Activated gamma-delta T cell treated with Interleukin-2 at 50 U/mL for 16 hours (primary cell): ENCODE measurements around the gene KIF1A.

Experiments
- DNase-seq: peaks from one replicate; pipeline ENCODE4 v3.0.0-alpha.2; 2020

KIF1A gene

DNA sequence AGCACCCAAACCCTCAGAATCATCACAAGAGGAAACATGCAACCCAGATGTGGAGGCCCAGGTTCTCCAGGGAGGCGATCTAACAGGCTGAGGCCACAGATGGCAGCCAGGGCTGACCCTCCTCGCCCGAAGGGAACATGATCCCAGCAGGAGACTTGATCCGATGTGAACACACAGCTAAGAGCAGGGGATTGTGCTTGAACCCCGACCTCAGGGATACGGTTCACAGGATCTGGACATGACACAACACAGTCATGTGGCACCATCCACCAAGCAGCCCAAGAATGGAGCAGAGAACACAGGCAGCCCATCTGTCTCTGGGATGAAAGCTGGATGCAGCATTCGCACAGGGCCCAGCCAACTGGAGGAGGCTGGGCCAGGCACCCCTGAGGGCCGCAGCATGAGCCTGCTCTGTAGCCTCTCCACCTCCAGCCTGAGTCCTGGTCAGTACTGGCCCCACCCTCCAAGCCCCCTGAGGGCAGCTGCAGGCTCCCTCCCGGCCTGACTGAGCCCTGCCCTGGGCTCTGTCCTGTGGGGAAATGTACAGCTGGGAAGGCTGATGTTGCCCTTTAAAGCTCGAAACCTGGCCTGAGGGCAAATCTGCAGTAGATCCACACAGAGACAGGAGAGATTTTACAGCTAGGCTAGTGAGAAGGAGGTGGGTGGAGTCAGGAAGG lies 89.4 kb downstream of the KIF1A start:
- DNase-seq = no peak

DNA sequence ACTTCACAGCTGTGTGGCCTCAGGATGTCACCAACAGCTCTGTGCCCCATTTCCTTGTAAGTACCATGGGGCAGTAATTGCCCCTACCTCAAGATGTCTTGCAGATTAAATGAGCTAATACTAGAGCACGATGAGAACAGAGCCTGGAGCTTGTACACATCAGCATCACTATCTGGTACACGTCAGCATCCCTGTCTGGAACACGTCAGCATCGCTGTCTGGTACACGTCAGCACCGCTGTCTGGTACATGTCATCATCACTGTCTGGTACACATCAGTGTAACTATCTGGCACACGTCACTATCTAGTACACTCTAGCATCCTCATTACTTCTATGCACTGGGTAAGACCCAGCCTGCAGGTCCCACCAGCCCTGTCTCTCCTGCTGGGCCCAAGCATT lies 91.2 kb downstream of the KIF1A start:
- DNase-seq = no peak

DNA sequence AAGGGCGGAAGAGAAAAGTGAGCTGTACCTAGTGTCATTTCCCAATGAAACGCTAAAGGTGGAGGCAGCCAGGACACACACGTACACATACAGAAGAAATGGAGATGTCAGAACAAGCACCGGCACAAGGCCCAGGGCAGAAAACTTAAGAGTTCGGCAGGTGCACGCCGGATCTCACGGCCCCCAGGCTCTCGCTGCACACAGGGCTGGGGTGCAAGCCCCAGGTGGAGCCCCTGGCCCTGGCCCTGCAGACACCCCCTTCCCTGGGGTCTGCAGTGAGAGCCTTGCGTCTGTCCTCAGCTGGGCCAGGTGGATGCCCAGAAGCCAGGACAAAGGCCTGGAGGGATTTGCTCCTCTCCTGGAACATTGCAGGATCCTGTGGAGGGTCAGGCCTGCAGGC lies 91.7 kb downstream of the KIF1A start:
- no peak for DNase-seq

DNA sequence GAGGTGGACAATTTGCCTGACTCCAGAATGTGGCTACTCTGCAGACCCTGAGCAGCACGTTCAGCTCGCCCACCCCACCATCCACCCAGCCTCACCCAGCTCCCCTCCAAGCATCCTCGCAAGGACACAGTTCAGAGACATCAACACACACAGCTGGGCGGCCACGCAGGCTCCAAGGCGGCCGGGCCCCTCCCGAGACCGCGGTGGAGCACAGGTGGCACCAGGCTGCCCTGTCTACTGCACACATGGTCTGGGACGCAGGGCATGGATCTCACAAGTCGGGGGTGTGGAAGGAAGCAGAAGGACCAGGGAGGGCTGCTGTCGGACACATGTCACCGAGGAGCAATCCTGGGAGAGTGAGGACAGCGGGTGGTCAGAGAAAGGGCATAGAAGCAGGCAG lies 92.1 kb downstream of the KIF1A start:
- DNase-seq = no peak

DNA sequence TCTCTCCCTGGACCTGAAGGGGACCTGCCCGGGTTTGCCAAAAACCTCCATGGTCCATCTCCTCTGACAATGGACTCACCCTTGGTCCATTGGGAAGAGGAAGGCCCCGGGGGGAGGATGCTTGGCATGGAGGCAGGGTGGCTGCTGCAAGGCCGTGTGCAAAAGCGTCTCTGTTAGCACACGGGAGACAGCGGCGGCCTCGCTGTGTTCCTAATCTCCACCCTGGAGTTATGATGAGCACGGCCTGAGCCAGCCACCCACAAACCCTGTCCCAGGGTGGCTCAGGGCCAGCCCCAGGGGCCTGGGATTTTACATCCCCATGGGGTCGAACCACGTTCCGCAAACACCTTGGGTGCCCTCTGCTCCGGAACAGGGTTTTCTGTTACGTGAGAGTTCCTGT lies 92.6 kb downstream of the KIF1A start:
- no peak for DNase-seq

DNA sequence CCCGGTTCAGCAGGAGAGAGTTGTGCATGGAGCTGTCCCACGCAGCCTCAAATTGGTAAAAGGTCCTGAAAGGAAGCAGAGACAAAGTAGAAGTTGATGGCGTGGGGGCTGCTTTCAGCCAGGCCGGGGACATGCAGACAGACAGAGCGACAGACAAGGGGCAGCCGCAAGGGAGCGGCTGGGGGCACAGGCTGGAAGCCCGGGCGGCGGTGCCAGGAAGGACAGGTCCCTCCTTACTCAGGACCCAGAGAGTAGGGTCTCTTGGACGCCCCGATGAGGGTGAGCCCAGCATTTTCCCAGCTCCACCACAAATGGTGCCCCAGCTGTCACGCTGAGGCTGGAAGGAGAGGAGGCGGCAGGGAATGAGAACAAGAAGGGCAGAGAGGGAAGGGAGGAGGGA lies 93.1 kb downstream of the KIF1A start:
- no peak for DNase-seq

DNA sequence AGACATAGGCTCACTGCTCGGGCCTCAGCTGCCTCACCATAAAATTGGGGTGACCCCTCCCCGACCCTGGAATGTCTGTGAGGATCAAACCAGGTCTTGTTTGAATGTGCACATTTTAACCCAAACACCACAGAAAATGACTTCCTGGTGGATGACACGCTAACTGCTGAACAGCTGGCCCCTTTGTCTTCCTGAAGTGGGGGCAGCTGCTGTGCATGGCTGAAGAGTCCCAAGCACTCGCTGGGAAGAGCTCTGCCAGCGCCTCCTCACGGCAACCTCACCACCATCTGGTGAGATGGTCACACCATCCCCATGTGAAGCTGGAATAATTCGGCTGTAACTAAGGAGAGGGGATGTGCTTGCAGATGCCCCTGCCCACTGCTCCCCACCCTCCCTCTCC lies 94.3 kb downstream of the KIF1A start:
- no peak for DNase-seq

DNA sequence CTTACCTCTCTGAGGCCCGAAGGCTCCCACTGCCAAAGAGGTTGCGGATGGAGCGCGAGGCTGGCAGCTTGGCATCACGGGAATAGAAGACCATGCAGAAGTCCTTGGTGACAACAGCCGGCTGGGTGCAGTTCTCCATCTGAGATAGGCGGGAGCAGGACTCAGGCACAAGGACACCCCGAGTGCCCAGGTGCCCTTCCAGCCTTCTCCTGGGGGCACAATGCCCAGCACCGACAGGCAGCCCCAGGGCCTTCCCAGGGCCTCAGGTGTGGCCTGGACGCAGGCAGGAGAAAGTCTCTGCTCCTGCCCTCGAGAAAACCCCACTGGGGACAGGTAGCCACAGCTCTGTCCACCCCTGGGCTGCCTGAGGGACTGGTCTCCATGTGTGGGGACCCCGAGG lies 94.8 kb downstream of the KIF1A start:
- DNase-seq = no peak

DNA sequence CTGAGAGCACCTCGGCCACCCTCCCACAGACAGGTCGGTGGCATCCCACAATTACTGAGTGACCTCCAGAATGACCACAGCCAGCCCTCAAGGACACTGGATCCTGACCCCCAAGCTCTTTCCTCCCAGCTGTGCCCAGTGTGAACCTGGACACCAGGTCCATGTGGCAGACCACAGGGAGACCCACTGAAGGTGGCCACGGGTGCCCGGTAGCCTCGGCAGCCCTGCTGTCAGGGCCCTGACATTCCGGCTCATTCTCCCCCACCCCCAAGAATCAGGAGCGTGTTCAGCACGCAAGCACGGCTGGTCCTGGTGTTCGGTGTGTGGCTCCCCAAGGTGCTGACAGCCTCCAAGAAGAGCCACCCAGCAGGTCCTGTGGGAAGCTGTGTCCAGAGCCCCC lies 95.6 kb downstream of the KIF1A start:
- no peak for DNase-seq

DNA sequence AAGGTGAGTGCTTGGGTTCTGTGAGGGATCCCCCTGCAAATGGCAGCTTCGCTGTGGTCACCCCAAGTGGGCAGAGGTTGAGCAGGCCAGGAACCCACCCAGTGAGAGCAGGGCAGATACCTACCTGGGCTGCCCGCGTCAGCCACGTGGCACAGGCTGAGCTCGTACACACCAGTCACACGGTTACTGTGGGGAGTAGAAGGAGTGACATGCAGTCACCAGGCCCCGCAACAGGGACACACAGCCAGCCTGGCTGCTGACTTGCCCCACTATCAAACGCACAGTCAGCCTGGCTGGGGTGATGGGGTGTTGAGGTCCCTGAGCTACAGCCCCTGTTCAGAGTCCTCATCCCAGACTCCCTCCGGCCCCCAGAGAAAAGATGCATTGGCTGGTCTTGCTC lies 96.2 kb downstream of the KIF1A start:
- DNase-seq = no peak

DNA sequence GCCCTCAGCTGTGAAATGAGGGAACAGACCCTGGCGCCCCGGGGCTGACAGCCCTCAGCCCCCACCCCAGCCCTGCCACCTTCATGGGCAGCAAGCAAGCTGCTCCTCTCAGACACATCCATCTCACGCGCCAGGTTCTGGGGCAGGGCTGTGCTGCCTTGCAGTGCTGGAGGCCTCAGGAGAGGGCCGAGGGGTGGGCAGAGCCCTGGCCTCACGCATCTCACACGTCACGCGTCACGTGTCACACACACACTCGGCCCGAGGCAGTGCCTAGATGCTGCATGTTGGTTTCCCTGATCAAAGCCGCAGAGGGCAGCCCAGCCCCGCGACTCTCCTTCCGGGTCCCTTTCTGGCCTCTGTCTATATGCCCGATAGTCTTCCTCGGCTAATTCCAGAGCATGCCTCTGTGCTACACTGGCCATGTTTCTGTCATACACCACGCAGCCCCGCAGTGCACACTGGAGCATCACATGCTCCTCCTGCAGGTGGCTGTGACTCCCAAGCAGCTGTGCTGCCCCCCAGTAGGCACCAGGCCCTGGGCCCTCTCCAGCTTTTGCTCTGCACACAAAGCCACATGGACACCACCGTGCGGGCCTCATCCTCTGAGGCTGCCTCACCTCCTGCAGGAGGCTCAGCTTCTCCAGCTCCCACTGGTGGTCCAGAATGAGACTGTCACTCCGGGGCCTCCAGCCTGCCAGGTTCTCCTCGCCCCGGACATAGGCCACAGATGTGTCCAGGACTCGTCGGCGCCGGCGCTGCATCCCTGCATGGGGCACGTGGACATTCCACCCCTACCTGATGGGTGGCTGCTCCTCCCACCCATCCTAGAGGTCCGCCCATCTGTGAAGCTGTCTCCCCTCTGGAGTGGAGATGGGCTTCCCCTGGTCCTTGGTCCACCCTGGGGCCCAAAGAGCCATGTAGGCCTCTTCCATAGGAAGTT lies 97.0 kb downstream of the KIF1A start:
- DNase-seq = no peak

DNA sequence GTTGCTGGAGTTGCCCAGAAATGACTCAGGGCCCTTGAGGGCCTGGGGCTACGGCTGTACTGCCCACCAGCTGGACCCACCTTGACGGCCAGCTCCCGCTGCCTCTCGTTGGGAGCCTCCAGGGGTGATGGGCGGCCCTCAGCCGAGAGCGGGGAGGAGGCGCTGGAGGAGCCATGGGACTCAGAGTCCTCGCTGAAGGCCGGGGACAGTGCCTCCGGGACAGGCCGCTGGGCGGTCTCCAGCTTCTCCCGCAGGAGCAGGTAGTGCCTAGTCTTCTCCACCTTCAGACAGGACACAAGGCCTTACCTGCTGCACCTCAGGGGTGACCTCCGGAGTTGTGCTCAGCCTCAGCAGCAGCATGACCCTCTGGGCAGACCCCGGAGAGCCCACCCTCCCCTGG lies 97.6 kb downstream of the KIF1A start:
- DNase-seq = no peak

DNA sequence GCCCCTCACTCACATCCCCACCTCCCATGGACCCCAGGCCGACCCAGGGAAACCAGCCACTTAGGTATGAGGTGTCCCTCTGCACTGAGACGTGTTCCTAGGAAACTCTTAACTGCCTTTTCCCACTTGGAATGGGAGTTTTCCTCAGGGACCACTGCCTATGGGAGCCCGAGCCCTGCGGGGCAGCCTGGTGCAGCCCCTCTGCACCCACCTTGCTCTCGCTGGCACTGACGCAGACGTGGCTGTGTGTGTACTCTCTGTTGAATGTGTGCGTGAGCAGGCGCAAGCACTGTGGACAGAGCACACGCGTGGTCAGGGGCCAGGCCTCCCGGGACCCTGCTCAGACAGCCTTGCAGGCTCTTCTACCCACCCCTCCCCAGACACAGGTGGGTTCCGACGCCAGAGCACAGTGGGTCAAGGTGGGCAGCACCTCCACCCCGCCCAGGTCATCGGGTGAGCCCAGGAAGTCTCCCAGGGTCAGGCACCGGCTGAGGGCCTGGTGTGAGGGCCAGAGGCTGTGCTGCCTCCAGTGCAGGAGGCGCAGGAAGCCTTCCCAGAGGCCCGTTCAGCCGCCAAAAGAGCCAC lies 98.3 kb downstream of the KIF1A start:
- no peak for DNase-seq

DNA sequence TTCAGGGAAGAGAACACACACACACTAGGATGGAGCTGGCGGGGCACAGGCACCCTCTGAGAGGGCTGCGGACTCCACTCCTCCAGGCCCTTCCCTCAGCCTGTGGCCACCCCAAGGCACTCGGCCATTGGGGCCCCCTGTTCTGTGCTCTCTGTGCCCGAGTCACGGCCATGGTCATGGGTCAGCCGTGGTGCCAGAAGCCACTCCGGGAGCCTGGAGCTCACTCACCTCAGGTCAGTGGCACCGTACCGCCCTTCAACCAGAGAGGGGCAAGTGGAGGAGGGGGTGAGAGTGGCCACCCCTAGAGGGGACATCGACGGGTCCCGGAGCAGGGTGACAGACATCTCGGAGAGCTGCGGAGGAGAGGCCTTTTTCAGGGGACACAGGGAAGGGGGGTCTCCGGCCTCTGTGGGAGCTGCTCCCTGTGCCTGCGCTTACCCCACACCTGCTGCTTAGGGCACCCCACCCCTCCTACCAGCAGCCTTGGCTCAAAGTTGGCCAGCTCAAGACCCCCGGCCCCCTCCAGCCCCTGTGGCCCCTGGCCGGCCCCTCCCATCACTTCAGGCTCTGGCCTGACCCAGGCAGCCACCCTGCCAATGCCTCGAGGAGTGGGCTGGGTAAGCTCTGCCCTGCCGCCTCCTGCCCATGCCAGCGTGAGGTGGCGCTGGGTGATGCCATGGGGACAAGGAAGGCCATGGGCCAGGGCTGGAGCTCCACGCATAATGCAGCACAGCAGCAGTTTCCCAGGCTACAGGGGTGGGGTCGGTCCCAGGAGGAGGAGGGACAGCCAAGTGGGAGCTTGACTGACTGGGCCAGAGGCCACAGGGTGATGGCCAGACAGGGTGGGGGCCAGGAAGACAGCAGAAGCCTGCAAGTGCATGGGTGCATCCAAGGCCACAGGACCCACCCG lies 99.1 kb downstream of the KIF1A start:
- no peak for DNase-seq

DNA sequence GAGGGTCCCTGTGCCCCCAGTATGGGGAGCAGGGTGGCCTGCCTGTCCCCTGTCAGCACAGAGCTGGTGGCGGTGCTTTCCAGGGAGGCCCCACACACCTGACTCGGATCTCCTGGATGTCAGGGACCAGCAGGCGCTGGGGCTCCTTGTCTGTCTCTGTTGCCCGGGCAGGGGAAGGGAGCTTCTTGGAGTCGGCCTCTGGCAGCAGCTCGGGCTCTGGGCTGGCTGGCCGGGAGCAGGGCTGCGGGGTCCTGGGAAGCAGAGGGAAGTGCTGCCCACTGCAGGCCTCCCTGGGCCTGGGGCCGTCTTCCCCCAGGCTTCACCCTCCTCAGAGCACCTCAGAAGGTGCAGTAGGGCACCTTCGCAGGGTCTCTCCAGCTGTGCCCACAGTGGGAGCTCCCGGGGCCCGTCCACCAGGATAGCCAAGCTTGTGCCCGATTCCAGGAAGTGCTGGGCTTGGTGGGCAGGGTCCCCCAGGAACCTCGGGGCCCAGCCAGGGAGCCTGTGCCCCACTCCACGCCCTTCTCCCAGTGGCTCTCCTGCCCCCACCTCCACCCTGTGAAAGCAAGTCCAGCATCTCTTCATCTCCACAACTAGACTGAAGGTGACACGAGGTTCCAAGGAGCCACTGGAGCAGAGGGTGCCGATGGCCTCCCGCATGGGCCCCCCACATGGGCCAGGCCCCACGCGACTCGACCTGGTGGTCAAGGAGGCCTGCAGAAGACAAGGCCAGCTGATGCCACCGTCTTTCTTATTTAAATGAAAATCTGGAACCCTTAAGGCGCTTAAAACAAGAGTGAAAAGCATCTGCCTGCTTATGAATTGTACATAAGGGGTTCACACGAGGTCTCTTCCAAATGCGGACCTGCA lies 100.1 kb downstream of the KIF1A start:
- no peak for DNase-seq

DNA sequence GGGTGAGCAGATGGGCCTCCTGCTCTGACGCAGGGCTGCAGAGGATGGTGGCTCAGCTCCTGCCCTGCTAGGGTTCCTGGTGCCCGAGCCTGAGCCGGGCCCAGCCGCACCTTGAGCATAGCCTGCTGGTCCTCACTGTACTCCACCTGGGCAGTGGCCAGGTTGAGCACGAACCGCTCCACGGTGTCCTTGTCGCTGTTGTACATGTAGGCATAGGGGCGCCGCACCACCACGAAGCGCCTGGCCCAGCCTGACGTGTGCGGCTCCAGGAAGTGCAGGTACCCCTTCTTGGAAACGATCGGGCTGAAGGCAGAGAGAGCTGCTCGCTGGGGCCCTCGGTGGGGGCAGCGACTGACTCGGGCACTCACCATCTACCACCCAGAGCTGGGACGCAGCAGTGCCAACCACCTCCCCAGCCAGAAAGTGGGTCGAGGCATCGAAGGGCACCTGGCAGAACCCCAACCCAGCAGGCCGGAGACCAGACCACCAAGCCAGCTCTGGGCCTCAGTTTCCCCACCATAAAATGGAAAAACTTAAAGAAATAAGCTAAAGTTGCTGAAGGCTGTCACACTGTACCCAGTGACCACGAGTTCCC lies 101.0 kb downstream of the KIF1A start:
- no peak for DNase-seq

DNA sequence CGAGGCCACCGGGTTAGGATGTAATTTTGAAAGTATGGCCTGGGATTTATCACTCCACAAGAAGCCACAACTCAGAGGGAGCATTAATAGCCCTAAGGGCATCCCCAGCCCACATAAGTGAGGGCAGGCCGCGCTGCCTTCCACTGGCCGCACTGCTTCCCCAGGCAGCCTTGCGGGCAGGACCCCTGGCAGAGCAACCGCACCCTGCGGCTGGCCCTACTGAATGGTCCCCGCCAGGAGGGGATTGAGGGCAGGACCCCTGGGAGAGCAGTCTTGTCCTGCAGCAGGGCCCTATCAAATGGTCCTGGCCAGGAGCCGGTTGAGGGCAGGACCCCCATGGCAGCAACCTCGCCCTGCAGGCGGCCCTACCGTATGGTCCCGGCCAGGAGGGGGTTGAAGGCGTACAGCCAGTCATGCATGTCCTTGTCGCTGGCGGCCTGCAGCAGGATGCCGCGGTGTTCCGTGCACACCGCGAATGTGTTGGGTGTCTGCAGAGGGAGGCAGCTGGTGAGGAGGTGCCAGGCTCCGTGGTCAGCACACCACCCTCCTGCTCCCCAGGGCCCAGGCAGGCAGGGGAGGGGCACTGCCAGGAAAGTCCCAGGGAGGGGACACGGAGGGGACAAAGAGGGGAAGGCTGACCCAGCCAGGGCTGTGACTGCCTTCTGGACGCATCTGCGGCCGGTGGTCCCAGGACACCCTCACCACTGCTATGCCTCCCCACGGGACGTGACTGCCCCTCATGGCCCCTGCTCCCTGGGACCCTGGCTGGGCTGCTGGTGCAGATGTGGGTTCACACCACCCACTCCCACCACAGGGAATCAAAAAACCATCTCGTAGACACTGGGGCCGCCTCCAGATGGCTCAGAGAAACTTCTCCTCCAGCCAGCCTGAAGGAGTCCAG lies 102.1 kb downstream of the KIF1A start:
- DNase-seq = no peak

DNA sequence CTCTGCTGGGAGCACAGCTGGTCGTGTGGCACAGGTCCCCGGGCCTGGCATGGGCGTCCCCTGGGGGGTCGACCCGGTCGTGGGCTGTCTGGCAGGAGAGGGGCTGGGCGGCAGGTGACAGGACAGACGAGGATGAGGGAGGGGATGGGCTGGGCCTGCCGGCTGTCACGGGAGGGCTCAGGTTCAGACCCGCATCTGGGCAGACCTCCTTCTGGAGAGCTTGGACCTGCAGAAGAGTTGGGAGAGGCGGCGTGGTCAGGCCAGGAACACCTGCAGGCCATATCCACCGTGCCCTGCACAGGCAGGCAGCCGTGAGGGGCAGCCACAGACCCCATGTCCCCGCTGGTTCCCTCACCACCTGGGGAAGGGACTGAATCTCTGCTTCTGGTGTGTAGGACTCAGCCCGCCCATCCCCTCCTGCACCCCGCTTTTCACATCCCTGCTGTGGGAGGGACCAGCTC lies 102.8 kb downstream of the KIF1A start:
- no peak for DNase-seq

DNA sequence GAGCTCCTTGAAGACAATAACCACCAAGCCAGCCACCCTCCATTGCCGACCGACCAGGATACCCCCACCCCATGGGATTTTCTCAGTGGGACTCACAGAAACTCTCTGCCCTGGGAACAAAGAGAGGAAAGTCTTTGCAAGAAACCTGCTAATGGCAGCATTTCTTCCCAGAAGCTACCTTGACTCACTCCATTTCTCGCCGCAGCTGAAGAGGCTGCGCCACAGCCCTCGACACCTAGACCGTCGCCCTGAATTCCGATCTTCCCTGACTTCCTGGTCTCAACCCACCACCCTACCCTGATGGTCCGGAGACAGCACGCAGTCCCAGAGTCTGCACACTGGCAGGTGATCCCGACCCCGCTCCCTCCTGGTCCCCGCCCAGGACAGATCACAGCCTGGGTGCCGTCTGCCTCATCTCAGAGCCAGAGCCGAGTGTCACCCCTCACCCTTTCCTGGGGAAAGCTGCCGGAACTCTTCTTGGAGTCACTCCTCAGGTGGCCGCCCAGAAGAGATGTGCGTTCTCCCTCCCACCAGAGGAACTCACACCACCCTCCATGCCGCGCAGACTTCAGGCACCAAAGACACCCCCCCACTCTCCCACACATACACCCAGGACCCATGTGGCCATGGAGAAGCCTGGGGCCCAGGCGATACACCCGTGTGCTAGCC lies 103.8 kb downstream of the KIF1A start:
- DNase-seq = no peak
